Esophagus squamous epithelium (tissue), 5 donors: ENCODE measurements around the gene PRELID3B. TPM values are rescaled to one million over a fixed set of nuclear protein-coding genes. Genes with fewer than 3 reads are reported as not detected.

Source experiments
- DNase-seq: peaks from one replicate; lab custom pipeline; 2025; lab: John Stamatoyannopoulos, UW
- H3K27ac ChIP-seq, 4 donors: fragments of 200-600 bp; sonication (generic); one replicate each; pipeline ENCODE4 v1.5.1; 2016 to 2019; ENCODE audit warnings: mild to moderate bottlenecking in 1 of 4
- H3K27me3 ChIP-seq, 4 donors: fragments of 200-600 bp; sonication (generic); 1 replicate in 3 of 4; 2 replicates in 1 of 4; pipeline versions ENCODE4 v1.5.1 to v1.6.0; 2017 to 2021; ENCODE audit warnings: antibody characterized with exemption in 1 of 4
- H3K36me3 ChIP-seq, 3 donors: fragments of 200-600 bp; sonication (generic); one replicate each; pipeline ENCODE4 v1.5.1; 2016 to 2019
- H3K4me1 ChIP-seq, 3 donors: fragments of 200-600 bp; sonication (generic); one replicate each; pipeline ENCODE4 v1.5.1; 2017 to 2019
- H3K4me3 ChIP-seq, 4 donors: fragments of 200-600 bp; sonication (generic); 1 replicate in 3 of 4; 2 replicates in 1 of 4; pipeline ENCODE4 v1.5.1; 2016 to 2019; ENCODE audit warnings: mild to moderate bottlenecking in 2 of 4, moderate library complexity in 1 of 4
- H3K9me3 ChIP-seq, 3 donors: fragments of 200-600 bp; sonication (generic); one replicate each; pipeline ENCODE4 v1.5.1; 2016 to 2019
- POLR2A ChIP-seq, 4 donors: fragments of 450-650 bp; IDR thresholded peaks; one replicate each; pipeline ENCODE4 v1.6.1; 2017; ENCODE audit warnings: antibody characterized with exemption in 4 of 4, mild to moderate bottlenecking in 4 of 4, moderate library complexity in 3 of 4
- WGBS, 2 donors: methylation state at CpG; one replicate each; pipeline ENCODE4 v1.1.5; 2018; 5-methylcytosine and 5-hydroxymethylcytosine counted together
- intact Hi-C: fragments of 100-400 bp; cut with DNase I; formaldehyde crosslinking; loops from one replicate; pipeline ENCODE4 v1.15.0; 2022
- total RNA-seq, 4 donors: library from RNA; depleted of rRNA; stranded (reverse); fragments of >200 nt; gene quantifications; one replicate each; pipeline ENCODE4 v1.1.0, GENCODE V29; 2016
- TF ChIP-seq, protein P1 (sequence below), 6 experiments: fragments of 450-650 bp in 4 of 6; fragments of 200-600 bp in 2 of 6; sonication (generic) in 2 of 6; IDR thresholded peaks; one replicate each; pipeline ENCODE4 v1.5.1; 2016 to 2019; ENCODE audit warnings: antibody characterized with exemption in 6 of 6, mild to moderate bottlenecking in 4 of 6, moderate library complexity in 4 of 6
- donor health status: DM: yes; HTN: yes; CAD: no.

The PRELID3B gene
- total RNA-seq, 4 donors from 2014 or later: 44.7 to 73.1 (median 68.5) TPM

DNA sequence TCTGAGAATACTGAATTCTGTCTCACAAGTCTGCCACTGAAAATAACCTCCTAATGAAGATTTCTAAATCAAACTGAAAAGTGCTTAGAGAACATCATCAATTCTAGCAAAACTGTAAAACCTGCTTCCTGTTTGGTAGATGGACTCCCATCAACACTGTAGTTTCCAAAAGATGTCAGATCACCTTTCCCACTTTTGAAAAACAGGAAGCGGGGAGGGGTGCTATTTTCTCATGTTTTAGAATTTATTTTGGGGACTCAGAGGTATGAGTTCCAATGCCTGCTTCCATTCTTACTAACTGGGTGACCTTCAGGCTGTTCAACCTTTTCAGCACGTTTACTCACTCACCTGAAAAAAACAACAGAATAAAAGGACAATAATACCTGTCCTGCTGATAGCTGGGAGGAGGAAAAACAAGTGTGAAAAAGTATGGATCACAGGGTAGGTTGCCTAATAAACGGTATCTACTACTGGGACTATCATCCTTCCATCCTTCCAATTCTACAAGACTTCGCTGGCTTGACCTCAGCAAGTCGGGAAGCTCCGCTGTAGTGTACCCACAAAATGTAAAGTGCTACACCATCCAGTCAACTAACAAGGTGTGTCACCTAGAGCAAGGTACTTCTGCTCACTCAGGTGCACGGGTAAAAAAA, 11.5 kb downstream of the PRELID3B start:
- H3K27ac ChIP-seq: peak overlapping the region in 2 of 4 donors; percentile 90 to 92
- no peaks in the 10 kb centered on the region for H3K27me3 ChIP-seq
- peaks cover 9 to 69% (median 14%) of the 10 kb centered on the region in 3 donors for H3K36me3 ChIP-seq
- intact Hi-C loops: loop anchor here (10.0 kb wide), 1 partner anchor 136 kb away; no protein-coding TSS in a partner anchor
- peaks cover 20 to 59% (median 30%) of the 10 kb centered on the region in 3 donors for H3K4me1 ChIP-seq
- WGBS, 2 donors: 43 to 51% methylated on average over 6 of the region's 7 CpGs
- H3K9me3 ChIP-seq: no peaks in the 10 kb centered on the region
- peak overlapping the region; percentile 49 to 83 (median 73) for H3K4me3 ChIP-seq
- TF ChIP-seq POLR2A (IDR thresholded peaks at IDR 0.05): no peak
- TF ChIP-seq, protein P1, sequence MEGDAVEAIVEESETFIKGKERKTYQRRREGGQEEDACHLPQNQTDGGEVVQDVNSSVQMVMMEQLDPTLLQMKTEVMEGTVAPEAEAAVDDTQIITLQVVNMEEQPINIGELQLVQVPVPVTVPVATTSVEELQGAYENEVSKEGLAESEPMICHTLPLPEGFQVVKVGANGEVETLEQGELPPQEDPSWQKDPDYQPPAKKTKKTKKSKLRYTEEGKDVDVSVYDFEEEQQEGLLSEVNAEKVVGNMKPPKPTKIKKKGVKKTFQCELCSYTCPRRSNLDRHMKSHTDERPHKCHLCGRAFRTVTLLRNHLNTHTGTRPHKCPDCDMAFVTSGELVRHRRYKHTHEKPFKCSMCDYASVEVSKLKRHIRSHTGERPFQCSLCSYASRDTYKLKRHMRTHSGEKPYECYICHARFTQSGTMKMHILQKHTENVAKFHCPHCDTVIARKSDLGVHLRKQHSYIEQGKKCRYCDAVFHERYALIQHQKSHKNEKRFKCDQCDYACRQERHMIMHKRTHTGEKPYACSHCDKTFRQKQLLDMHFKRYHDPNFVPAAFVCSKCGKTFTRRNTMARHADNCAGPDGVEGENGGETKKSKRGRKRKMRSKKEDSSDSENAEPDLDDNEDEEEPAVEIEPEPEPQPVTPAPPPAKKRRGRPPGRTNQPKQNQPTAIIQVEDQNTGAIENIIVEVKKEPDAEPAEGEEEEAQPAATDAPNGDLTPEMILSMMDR (IDR thresholded peaks at IDR 0.05): no peak
- DNase-seq: no peak

DNA sequence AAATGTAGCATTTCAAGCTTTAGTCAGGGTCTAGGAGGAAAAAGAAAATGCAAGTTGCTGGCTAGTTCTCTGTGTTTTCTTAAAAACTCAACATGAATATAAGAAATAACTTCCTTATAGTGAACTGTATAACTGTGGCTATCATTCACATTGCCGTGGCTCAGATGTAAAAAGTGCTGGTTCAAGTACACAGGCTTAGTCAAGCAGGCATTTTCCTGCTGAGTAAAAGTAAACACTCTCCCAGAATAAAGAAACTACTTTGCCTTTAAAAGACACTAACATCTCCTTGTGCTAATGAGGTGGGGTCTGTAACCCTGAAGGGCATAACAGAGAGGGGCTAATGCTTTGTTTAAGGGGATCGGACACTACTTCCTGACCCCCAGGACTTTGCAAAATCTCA, 13.8 kb downstream of the PRELID3B start:
- Histone ChIP-seq H3K36me3 (peaks cover 0 to 69% (median 22%) of the 10 kb centered on the region in 3 donors), H3K9me3 (no peaks in the 10 kb centered on the region), H3K27me3 (no peaks in the 10 kb centered on the region), H3K4me1 (peaks cover 20 to 59% (median 30%) of the 10 kb centered on the region in 3 donors), H3K4me3 (peak overlapping the region in 1 of 4 donors; percentile 7), H3K27ac (no peak overlapping the region)
- intact Hi-C loops: no loop called here
- WGBS, 2 donors: 26 to 46% methylated on average over 2 of the region's 2 CpGs
- no peak for DNase-seq
- TF ChIP-seq, protein P1 (IDR thresholded peaks at IDR 0.05): no peak
- TF ChIP-seq POLR2A (IDR thresholded peaks at IDR 0.05): no peak

DNA sequence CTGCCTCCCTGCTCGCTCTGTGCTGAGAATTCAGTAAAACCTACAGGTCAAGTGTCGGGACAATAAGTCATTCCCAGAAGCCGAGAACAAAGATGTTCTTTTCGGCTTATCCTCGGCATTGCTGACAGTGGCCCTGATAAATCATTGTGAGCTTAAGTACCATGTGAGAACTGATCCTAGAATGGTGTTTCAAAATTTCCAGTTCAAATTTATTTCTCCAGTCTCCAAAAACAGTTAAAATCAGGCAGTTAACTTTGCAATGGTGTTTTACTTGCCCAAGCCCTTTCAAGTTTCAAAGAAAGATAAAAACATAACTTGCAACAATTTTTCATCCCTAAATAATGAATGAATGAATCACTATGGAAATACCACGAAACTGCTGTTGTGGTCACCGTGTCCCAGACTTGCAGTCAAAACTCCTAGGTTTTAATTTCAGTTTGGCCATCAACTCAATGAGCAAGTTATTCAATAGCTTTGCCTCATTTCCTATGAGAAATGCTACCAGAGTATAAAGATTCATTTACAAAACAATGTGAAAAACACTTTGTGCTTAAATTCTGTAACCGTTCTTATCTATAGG, 14.8 kb downstream of the PRELID3B start:
- no peak overlapping the region for H3K4me3 ChIP-seq
- H3K9me3 ChIP-seq: no peaks in the 10 kb centered on the region
- H3K27ac ChIP-seq: no peak overlapping the region
- no peaks in the 10 kb centered on the region for H3K27me3 ChIP-seq
- peaks cover 20 to 55% (median 30%) of the 10 kb centered on the region in 3 donors for H3K4me1 ChIP-seq
- intact Hi-C loops: no loop called here
- 78% methylated on average over 8 of the region's 8 CpGs for WGBS, 2 donors
- peaks cover 0 to 76% (median 26%) of the 10 kb centered on the region in 3 donors for H3K36me3 ChIP-seq
- no peak for TF ChIP-seq POLR2A (IDR thresholded peaks at IDR 0.05)
- TF ChIP-seq, protein P1 (IDR thresholded peaks at IDR 0.05): no peak
- no peak for DNase-seq

DNA sequence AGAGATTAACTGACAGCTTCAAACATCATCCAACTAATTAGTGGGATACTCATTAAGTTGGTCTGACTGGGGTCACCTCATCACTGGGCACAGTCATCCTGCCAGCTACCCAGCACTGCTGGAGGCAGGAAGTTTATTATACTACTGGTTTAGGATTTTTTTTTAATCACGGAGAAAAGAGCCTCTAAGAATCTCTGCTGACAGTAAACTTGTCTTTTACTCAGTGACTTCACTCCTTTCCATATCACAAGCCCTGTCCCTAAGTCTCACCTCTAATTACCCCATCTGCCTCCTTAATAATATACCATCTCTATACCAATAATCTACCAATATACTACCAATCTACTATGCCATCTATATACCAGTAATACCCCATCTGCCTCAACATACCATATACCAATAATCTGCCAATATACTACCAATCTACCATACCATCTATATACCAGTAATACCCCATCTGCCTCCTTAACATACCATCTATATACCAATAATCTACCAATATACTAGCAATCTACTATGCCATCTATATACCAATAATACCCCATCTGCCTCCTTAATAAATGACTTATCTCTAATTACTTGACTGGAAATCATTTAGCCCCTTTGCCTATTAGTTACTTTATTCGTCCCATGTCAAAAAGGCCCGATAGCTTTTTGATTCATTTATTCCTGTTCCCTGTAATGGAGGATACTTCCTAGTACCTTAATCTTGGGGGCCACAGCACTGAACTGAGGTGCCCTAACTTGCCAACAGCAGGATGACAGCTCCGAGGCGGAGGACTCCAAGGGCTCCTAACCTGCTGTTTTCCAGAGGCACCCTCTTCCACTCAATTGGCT, 15.5 kb downstream of the PRELID3B start:
- 66 to 76% methylated on average over 3 of the region's 5 CpGs for WGBS, 2 donors
- peaks cover 20 to 52% (median 30%) of the 10 kb centered on the region in 3 donors for H3K4me1 ChIP-seq

More for the DNA sequence above, 15.5 kb downstream of the PRELID3B start:
- intact Hi-C loops: no loop called here
- H3K27me3 ChIP-seq: no peaks in the 10 kb centered on the region
- TF ChIP-seq, protein P1 (IDR thresholded peaks at IDR 0.05): no peak
- no peak for TF ChIP-seq POLR2A (IDR thresholded peaks at IDR 0.05)
- no peak overlapping the region for H3K4me3 ChIP-seq
- no peak for DNase-seq
- H3K27ac ChIP-seq: no peak overlapping the region
- no peaks in the 10 kb centered on the region for H3K9me3 ChIP-seq
- peaks cover 0 to 83% (median 26%) of the 10 kb centered on the region in 3 donors for H3K36me3 ChIP-seq
